Ectodermal cell (in vitro differentiated cells): ENCODE results near the gene RABGEF1.
"Not testable (repeated sequence)": the region's sequence is repeated elsewhere in the genome, so short reads cannot be mapped to it uniquely, and the experiment has no call there.

ENCODE experiments used
- H3K27ac ChIP-seq: 2 replicates; pipeline ENCODE4 v1.7.0; 2013; ENCODE audit warnings: mild to moderate bottlenecking, low read depth, low read length; ENCODE audit not compliant: insufficient read depth, poor library complexity, severe bottlenecking
- H3K27me3 ChIP-seq: 2 replicates; pipeline ENCODE4 v1.7.0; 2013; ENCODE audit warnings: mild to moderate bottlenecking, low read length; ENCODE audit not compliant: insufficient read depth, control insufficient read depth, poor library complexity, severe bottlenecking
- H3K36me3 ChIP-seq: one replicate; pipeline ENCODE4 v1.7.0; 2013; ENCODE audit warnings: low read length; ENCODE audit not compliant: control insufficient read depth, insufficient read depth
- H3K4me1 ChIP-seq: one replicate; pipeline ENCODE4 v1.7.0; 2013; ENCODE audit warnings: low read length; ENCODE audit not compliant: control insufficient read depth, insufficient read depth
- H3K4me3 ChIP-seq: 2 replicates; pipeline ENCODE4 v1.7.0; 2013; ENCODE audit warnings: low read depth, low read length, control low read depth; ENCODE audit not compliant: insufficient read depth
- H3K9me3 ChIP-seq: 2 replicates; pipeline ENCODE4 v1.7.0; 2013; ENCODE audit warnings: mild to moderate bottlenecking, low read length, moderate library complexity; ENCODE audit not compliant: control insufficient read depth
- WGBS, 2 experiments: methylation state at CpG; one replicate each; pipeline ENCODE4 v1.1.7; 2013; ENCODE audit warnings: missing lambda C conversion rate in 2 of 2; 5-methylcytosine and 5-hydroxymethylcytosine counted together

The RABGEF1 gene

GRCh38 chr7:66826649-66827048 is 86.1 kb downstream of the RABGEF1 start:
- Histone ChIP-seq H3K9me3 (no peaks in the 10 kb centered on the region), H3K4me1 (no peaks in the 10 kb centered on the region)
- 82 to 94% methylated on average over 3 of the region's 3 CpGs for WGBS, 2 experiments

GRCh38 chr7:66830976-66831375 is 90.4 kb downstream of the RABGEF1 start:
- H3K36me3 ChIP-seq, H3K27me3 ChIP-seq, H3K4me1 ChIP-seq, H3K4me3 ChIP-seq, H3K27ac ChIP-seq, H3K9me3 ChIP-seq: not testable (repeated sequence)
- 88 to 91% methylated on average over 6 of the region's 6 CpGs for WGBS, 2 experiments

More at GRCh38 chr7:66826649-66827048, 86.1 kb downstream of the RABGEF1 start:
- H3K27ac ChIP-seq, result no peak overlapping the region
- H3K27me3 ChIP-seq, result no peaks in the 10 kb centered on the region
- H3K36me3 ChIP-seq, result no peaks in the 10 kb centered on the region
- H3K4me3 ChIP-seq, result no peak overlapping the region

- no peaks in the 10 kb centered on the region for H3K9me3 ChIP-seq
- H3K4me1 ChIP-seq, result no peaks in the 10 kb centered on the region
- H3K27ac ChIP-seq, result no peak overlapping the region
- WGBS, 2 experiments, result 91% methylated on average over 12 of the region's 12 CpGs
- H3K4me3 ChIP-seq, result no peak overlapping the region
- H3K36me3 ChIP-seq, result no peaks in the 10 kb centered on the region
- no peaks in the 10 kb centered on the region for H3K27me3 ChIP-seq
These were observed 92.2 kb downstream of the RABGEF1 start for GRCh38 chr7:66832531-66833351.

- no peak overlapping the region for H3K4me3 ChIP-seq
- 35 to 36% methylated on average over 5 of the region's 5 CpGs for WGBS, 2 experiments
These were observed 96.5 kb downstream of the RABGEF1 start for GRCh38 chr7:66837007-66837406.

GRCh38 chr7:66837661-66838060 is 97.1 kb downstream of the RABGEF1 start:
- H3K36me3 ChIP-seq, result no peaks in the 10 kb centered on the region
- 91 to 95% methylated on average over 9 of the region's 9 CpGs for WGBS, 2 experiments
- no peaks in the 10 kb centered on the region for H3K4me1 ChIP-seq
- H3K27me3 ChIP-seq, result no peaks in the 10 kb centered on the region
- no peak overlapping the region for H3K4me3 ChIP-seq
- H3K27ac ChIP-seq, result no peak overlapping the region
- H3K9me3 ChIP-seq, result no peaks in the 10 kb centered on the region

More at GRCh38 chr7:66837007-66837406, 96.5 kb downstream of the RABGEF1 start:
- Histone ChIP-seq H3K36me3 (no peaks in the 10 kb centered on the region), H3K4me1 (no peaks in the 10 kb centered on the region), H3K27me3 (no peaks in the 10 kb centered on the region), H3K27ac (no peak overlapping the region), H3K9me3 (no peaks in the 10 kb centered on the region)

GRCh38 chr7:66839814-66840213 is 99.3 kb downstream of the RABGEF1 start:
- WGBS, 2 experiments, result 85 to 88% methylated on average over 8 of the region's 8 CpGs

GRCh38 chr7:66840316-66840715 is 99.8 kb downstream of the RABGEF1 start:
- no peaks in the 10 kb centered on the region for H3K27me3 ChIP-seq
- no peaks in the 10 kb centered on the region for H3K4me1 ChIP-seq
- no peak overlapping the region for H3K4me3 ChIP-seq
- H3K27ac ChIP-seq, result no peak overlapping the region
- 91 to 92% methylated on average over 5 of the region's 5 CpGs for WGBS, 2 experiments
- no peaks in the 10 kb centered on the region for H3K36me3 ChIP-seq
- no peaks in the 10 kb centered on the region for H3K9me3 ChIP-seq

More at GRCh38 chr7:66839814-66840213, 99.3 kb downstream of the RABGEF1 start:
- Histone ChIP-seq H3K4me1 (no peaks in the 10 kb centered on the region), H3K9me3 (no peaks in the 10 kb centered on the region), H3K27ac (no peak overlapping the region), H3K27me3 (no peaks in the 10 kb centered on the region), H3K4me3 (no peak overlapping the region), H3K36me3 (no peaks in the 10 kb centered on the region)

- Histone ChIP-seq H3K27me3 (no peaks in the 10 kb centered on the region), H3K4me3 (no peak overlapping the region), H3K36me3 (no peaks in the 10 kb centered on the region), H3K9me3 (no peaks in the 10 kb centered on the region), H3K27ac (no peak overlapping the region), H3K4me1 (no peaks in the 10 kb centered on the region)
- 88 to 92% methylated on average over 5 of the region's 5 CpGs for WGBS, 2 experiments
These were observed 101.4 kb downstream of the RABGEF1 start for GRCh38 chr7:66841898-66842297.

- H3K36me3 ChIP-seq, H3K4me3 ChIP-seq, H3K27me3 ChIP-seq, H3K4me1 ChIP-seq, H3K27ac ChIP-seq, H3K9me3 ChIP-seq: not testable (repeated sequence)
- WGBS, 2 experiments, result 80 to 83% methylated on average over 7 of the region's 7 CpGs
These were observed 103.0 kb downstream of the RABGEF1 start for GRCh38 chr7:66843492-66843891.

GRCh38 chr7:66844552-66845378 is 104.2 kb downstream of the RABGEF1 start:
- no peaks in the 10 kb centered on the region for H3K4me1 ChIP-seq
- H3K9me3 ChIP-seq, result no peaks in the 10 kb centered on the region
- 1 to 2% methylated on average over 61 of the region's 61 CpGs for WGBS, 2 experiments
- H3K27ac ChIP-seq, result peak overlapping the region; percentile 94
- no peaks in the 10 kb centered on the region for H3K27me3 ChIP-seq
- no peaks in the 10 kb centered on the region for H3K36me3 ChIP-seq
- peak overlapping the region; percentile 91 for H3K4me3 ChIP-seq
